ENCODE data around the gene CDKN3.

Gene CDKN3

GRCh38 chr14:54396493-54397335, at the start of gene CDKN3:
TSS of gene CDKN3 (plus strand) at chr14:54397007. CDS start at chr14:54397069, 62 bp downstream.
- DNase-seq (ENCODE audit: low read depth) = peak; percentile 99
- H3K4me3 ChIP-seq (ENCODE audit: low read length) = peak within 1 kb of the TSS; percentile 88
- TF ChIP-seq CTCF (conservative IDR thresholded peaks at IDR 0.05; ENCODE audit: low read length) = peak; percentile 43

GRCh38 chr14:54347044-54347443, 49.8 kb upstream of the CDKN3 start:
- no peak for TF ChIP-seq CTCF (conservative IDR thresholded peaks at IDR 0.05; ENCODE audit: low read length)
- no peak overlapping the region for H3K4me3 ChIP-seq (ENCODE audit: low read length)
- DNase-seq (ENCODE audit: low read depth) = no peak

- peak; percentile 77 for TF ChIP-seq CTCF (conservative IDR thresholded peaks at IDR 0.05; ENCODE audit: low read length)
- peak; percentile 39 for DNase-seq (ENCODE audit: low read depth)
- H3K4me3 ChIP-seq (ENCODE audit: low read length) = no peak overlapping the region
These were observed 48.7 kb upstream of the CDKN3 start for GRCh38 chr14:54348001-54348611.

- peak; percentile 77 for DNase-seq (ENCODE audit: low read depth)
- H3K4me3 ChIP-seq (ENCODE audit: low read length) = peak overlapping the region; percentile 45
- no peak for TF ChIP-seq CTCF (conservative IDR thresholded peaks at IDR 0.05; ENCODE audit: low read length)
These were observed 47.7 kb upstream of the CDKN3 start for GRCh38 chr14:54348923-54349620.

GRCh38 chr14:54349713-54350112, 47.1 kb upstream of the CDKN3 start:
- no peak for TF ChIP-seq CTCF (conservative IDR thresholded peaks at IDR 0.05; ENCODE audit: low read length)
- DNase-seq (ENCODE audit: low read depth) = no peak
- peak overlapping the region; percentile 45; the same call in 1 of the 2 replicates for H3K4me3 ChIP-seq (ENCODE audit: low read length)

- TF ChIP-seq CTCF (conservative IDR thresholded peaks at IDR 0.05; ENCODE audit: low read length) = no peak
- H3K4me3 ChIP-seq (ENCODE audit: low read length) = no peak overlapping the region
- DNase-seq (ENCODE audit: low read depth) = no peak
These were observed 46.6 kb upstream of the CDKN3 start for GRCh38 chr14:54350203-54350602.

Data from AG10803 (cell line).